ENCODE results near the gene NACC2. TPM values are rescaled to one million over a fixed set of nuclear protein-coding genes. Genes with fewer than 3 reads are reported as not detected.

NACC2 gene
- total and polyA plus RNA-seq, 4 donors = 4.8 to 17.8 (median 8.8) TPM

DNA sequence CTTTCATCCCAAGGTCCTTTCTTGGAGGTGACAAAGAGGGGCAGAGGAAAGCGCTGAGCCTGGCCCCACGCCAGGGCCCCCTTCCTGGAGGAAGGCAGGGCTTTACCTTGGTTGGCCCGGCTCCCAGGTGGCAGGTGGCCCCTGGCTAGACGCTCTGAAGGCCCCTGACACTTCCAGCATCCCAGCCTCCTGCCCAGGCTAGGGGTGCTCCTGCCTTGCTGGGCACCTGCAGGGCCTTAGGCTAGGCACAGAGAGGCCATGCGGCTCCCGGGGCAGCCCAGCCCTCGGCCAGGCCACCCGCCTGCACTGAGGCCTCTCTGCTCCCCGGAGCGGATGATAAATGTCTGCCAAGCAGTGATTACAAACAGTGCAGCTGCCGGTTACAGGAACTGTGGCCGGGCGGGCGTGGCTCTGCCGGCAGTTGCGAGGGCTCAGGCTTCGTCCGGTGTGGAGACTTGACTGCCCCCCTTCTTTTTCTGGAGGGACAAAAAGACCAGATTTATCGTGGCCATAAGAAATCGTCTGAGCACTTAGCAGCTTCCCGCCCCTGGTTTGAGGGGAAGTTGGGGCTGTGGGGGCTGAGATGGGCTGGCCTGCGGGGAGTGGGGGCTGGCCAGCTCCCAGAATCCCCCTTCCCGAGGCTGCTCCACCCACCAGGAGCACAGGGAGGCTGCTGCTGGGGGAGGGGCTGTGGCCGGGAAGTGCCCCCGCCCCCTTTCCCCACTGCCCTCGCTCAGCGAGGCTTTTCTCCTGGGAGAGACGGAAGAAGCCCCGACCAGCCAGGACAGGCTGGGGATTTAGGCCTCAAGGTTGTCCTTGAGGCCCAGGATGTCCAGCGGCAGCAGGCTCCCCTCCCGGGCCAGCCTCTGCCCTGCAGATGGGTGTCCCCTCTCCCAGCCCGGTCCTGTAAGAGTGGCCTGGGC, 102.3 kb downstream of the NACC2 start:
- H3K9ac ChIP-seq (ENCODE audit: low read depth in 1 of 2, low read length in 2 of 2) = peak overlapping the region; percentile 70 to 81
- no peaks in the 10 kb centered on the region for H3K36me3 ChIP-seq (ENCODE audit: control insufficient read depth in 4 of 4, insufficient read depth in 3 of 4, low read depth in 1 of 4, low read length in 3 of 4)
- no peaks in the 10 kb centered on the region for H3K27me3 ChIP-seq (ENCODE audit: control insufficient read depth in 4 of 4, insufficient read depth in 4 of 4, low read length in 3 of 4)
- H3K4me1 ChIP-seq (ENCODE audit: control insufficient read depth in 4 of 4, insufficient read depth in 4 of 4, low read length in 3 of 4) = peaks cover 19 to 49% (median 34%) of the 10 kb centered on the region in 4 donors
- peak overlapping the region; percentile 90 to 93 for H3K27ac ChIP-seq (ENCODE audit: low read depth in 1 of 2, low read length in 2 of 2)
- DNase-seq (ENCODE audit: low spot score) = peak; percentile 68
- TF ChIP-seq, protein P1, sequence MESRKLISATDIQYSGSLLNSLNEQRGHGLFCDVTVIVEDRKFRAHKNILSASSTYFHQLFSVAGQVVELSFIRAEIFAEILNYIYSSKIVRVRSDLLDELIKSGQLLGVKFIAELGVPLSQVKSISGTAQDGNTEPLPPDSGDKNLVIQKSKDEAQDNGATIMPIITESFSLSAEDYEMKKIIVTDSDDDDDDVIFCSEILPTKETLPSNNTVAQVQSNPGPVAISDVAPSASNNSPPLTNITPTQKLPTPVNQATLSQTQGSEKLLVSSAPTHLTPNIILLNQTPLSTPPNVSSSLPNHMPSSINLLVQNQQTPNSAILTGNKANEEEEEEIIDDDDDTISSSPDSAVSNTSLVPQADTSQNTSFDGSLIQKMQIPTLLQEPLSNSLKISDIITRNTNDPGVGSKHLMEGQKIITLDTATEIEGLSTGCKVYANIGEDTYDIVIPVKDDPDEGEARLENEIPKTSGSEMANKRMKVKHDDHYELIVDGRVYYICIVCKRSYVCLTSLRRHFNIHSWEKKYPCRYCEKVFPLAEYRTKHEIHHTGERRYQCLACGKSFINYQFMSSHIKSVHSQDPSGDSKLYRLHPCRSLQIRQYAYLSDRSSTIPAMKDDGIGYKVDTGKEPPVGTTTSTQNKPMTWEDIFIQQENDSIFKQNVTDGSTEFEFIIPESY (IDR thresholded peaks at IDR 0.05) = no peak
- TF ChIP-seq, protein P2, sequence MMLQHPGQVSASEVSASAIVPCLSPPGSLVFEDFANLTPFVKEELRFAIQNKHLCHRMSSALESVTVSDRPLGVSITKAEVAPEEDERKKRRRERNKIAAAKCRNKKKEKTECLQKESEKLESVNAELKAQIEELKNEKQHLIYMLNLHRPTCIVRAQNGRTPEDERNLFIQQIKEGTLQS (IDR thresholded peaks at IDR 0.05) = no peak
- peak in 1 of 2 donors; percentile 14 for TF ChIP-seq GABPA (IDR thresholded peaks at IDR 0.05 in 1 of 2, conservative IDR thresholded peaks at IDR 0.05 in 1 of 2)
- peak; percentile 55 to 58 for TF ChIP-seq RXRA (IDR thresholded peaks at IDR 0.05)
- TF ChIP-seq HNF4G (IDR thresholded peaks at IDR 0.05) = no peak
- TF ChIP-seq, protein P3, sequence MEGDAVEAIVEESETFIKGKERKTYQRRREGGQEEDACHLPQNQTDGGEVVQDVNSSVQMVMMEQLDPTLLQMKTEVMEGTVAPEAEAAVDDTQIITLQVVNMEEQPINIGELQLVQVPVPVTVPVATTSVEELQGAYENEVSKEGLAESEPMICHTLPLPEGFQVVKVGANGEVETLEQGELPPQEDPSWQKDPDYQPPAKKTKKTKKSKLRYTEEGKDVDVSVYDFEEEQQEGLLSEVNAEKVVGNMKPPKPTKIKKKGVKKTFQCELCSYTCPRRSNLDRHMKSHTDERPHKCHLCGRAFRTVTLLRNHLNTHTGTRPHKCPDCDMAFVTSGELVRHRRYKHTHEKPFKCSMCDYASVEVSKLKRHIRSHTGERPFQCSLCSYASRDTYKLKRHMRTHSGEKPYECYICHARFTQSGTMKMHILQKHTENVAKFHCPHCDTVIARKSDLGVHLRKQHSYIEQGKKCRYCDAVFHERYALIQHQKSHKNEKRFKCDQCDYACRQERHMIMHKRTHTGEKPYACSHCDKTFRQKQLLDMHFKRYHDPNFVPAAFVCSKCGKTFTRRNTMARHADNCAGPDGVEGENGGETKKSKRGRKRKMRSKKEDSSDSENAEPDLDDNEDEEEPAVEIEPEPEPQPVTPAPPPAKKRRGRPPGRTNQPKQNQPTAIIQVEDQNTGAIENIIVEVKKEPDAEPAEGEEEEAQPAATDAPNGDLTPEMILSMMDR (IDR thresholded peaks at IDR 0.05; ENCODE audit: low read depth, low read length, missing input control) = no peak
- TF ChIP-seq, protein P4, sequence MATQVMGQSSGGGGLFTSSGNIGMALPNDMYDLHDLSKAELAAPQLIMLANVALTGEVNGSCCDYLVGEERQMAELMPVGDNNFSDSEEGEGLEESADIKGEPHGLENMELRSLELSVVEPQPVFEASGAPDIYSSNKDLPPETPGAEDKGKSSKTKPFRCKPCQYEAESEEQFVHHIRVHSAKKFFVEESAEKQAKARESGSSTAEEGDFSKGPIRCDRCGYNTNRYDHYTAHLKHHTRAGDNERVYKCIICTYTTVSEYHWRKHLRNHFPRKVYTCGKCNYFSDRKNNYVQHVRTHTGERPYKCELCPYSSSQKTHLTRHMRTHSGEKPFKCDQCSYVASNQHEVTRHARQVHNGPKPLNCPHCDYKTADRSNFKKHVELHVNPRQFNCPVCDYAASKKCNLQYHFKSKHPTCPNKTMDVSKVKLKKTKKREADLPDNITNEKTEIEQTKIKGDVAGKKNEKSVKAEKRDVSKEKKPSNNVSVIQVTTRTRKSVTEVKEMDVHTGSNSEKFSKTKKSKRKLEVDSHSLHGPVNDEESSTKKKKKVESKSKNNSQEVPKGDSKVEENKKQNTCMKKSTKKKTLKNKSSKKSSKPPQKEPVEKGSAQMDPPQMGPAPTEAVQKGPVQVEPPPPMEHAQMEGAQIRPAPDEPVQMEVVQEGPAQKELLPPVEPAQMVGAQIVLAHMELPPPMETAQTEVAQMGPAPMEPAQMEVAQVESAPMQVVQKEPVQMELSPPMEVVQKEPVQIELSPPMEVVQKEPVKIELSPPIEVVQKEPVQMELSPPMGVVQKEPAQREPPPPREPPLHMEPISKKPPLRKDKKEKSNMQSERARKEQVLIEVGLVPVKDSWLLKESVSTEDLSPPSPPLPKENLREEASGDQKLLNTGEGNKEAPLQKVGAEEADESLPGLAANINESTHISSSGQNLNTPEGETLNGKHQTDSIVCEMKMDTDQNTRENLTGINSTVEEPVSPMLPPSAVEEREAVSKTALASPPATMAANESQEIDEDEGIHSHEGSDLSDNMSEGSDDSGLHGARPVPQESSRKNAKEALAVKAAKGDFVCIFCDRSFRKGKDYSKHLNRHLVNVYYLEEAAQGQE (IDR thresholded peaks at IDR 0.05) = peak; percentile 78
- peak; percentile 76 for TF ChIP-seq NR2F2 (IDR thresholded peaks at IDR 0.05)
- TF ChIP-seq JUND (IDR thresholded peaks at IDR 0.05) = no peak
- TF ChIP-seq YY1 (IDR thresholded peaks at IDR 0.05) = peak; percentile 84
- TF ChIP-seq RAD21 (IDR thresholded peaks at IDR 0.05) = peak; percentile 23 to 57
- TF ChIP-seq, protein P5, sequence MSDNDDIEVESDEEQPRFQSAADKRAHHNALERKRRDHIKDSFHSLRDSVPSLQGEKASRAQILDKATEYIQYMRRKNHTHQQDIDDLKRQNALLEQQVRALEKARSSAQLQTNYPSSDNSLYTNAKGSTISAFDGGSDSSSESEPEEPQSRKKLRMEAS (IDR thresholded peaks at IDR 0.05) = no peak
- TF ChIP-seq TAF1 (conservative IDR thresholded peaks at IDR 0.05) = peak; percentile 61
- TF ChIP-seq FOXA2 (IDR thresholded peaks at IDR 0.05) = no peak
- TF ChIP-seq FOXA1 (IDR thresholded peaks at IDR 0.05) = no peak
- TF ChIP-seq EGR1 (IDR thresholded peaks at IDR 0.05; ENCODE audit: low read depth in 2 of 2) = no peak
- TF ChIP-seq SP1 (IDR thresholded peaks at IDR 0.05) = peak; percentile 82
- TF ChIP-seq HNF4A (conservative IDR thresholded peaks at IDR 0.05) = peak; percentile 21 to 28
- no peaks in the 10 kb centered on the region for H3K9me3 ChIP-seq (ENCODE audit: control insufficient read depth in 4 of 4, low read length in 3 of 4)
- peak overlapping the region; percentile 8 to 42 (median 33) for H3K4me3 ChIP-seq (ENCODE audit: low read depth in 1 of 3, low read length in 3 of 3)
- WGBS = 9% methylated on average over 32 of the region's 32 CpGs

Data from liver (tissue), 9 donors.